Activated CD8-positive, alpha-beta memory T cell treated with anti-CD3 and anti-CD28 coated beads, Interleukin-2, amount 50 U/mL, for 1 hour (primary cell): ENCODE results near the gene ULBP3.
"Not testable (repeated sequence)": the region's sequence is repeated elsewhere in the genome, so short reads cannot be mapped to it uniquely, and the experiment has no call there.

Experiments used
- DNase-seq: peaks from one replicate; pipeline ENCODE4 v3.0.0-alpha.2; 2020; ENCODE audit errors: extremely low read depth

The ULBP3 gene

GRCh38 chr6:150016324-150017185 lies 52.4 kb downstream of the ULBP3 start:
- DNase-seq = peak; percentile 36

GRCh38 chr6:150015281-150016001 lies 53.5 kb downstream of the ULBP3 start:
- DNase-seq = not testable (repeated sequence)

- not testable (repeated sequence) for DNase-seq
Observed at GRCh38 chr6:150014623-150015280, 54.2 kb downstream of the ULBP3 start.

- DNase-seq = not testable (repeated sequence)
Observed at GRCh38 chr6:150013785-150014622, 54.9 kb downstream of the ULBP3 start.

GRCh38 chr6:150012846-150013784 lies 55.8 kb downstream of the ULBP3 start:
- DNase-seq = not testable (repeated sequence)
